ENCODE results near the gene SAT2.

SAT2 gene

GRCh38 chr17:7589891-7590691, 37.5 kb downstream of the SAT2 start, which contains the start of gene SOX15:
SOX15 (minus strand) TSS chr17:7590094; CDS start chr17:7589676, 418 bp downstream.
- no peak for DNase-seq

GRCh38 chr17:7589204-7589868, 38.3 kb downstream of the SAT2 start:
- peak in 3 of 4 experiments; percentile 32 to 41 (median 37) for DNase-seq

- no peak for DNase-seq
Measured at GRCh38 chr17:7588553-7589203, 38.9 kb downstream of the SAT2 start.

GRCh38 chr17:7587420-7588151, 40.0 kb downstream of the SAT2 start:
- DNase-seq = no peak

- DNase-seq = no peak
Measured at GRCh38 chr17:7586673-7587419, 40.8 kb downstream of the SAT2 start.

GRCh38 chr17:7583253-7584109, 44.1 kb downstream of the SAT2 start, which contains the start of gene MPDU1:
MPDU1 (plus strand) TSS chr17:7583852; CDS start chr17:7583863, 11 bp downstream.
- peak; percentile 82 to 87 (median 85) for DNase-seq

GRCh38 chr17:7582396-7583252, 45.0 kb downstream of the SAT2 start:
- no peak for DNase-seq

- DNase-seq = no peak
Measured at GRCh38 chr17:7580604-7581575, 46.7 kb downstream of the SAT2 start.

- no peak for DNase-seq
Measured at GRCh38 chr17:7579834-7580603, 47.6 kb downstream of the SAT2 start.

GRCh38 chr17:7579001-7579833, 48.4 kb downstream of the SAT2 start, which contains the start of gene CD68:
CD68 (plus strand) TSS chr17:7579638; CDS start chr17:7579678, 40 bp downstream.
- DNase-seq = peak in 3 of 4 experiments; percentile 33 to 58 (median 35)

- no peak for DNase-seq
Measured at GRCh38 chr17:7577327-7578199, 50.1 kb downstream of the SAT2 start.

- DNase-seq = no peak
Measured at GRCh38 chr17:7576432-7576937, 51.1 kb downstream of the SAT2 start.

Measured in activated CD4-positive, CD25-positive, alpha-beta regulatory T cell (primary cell).